Subcutaneous abdominal adipose tissue (tissue), 5 donors: ENCODE measurements around the gene MGAT4A.

Experiments
- H3K27ac ChIP-seq: one replicate; pipeline ENCODE4 v1.7.0; 2013; ENCODE audit warnings: low read depth, mild to moderate bottlenecking, inconsistent platforms, low read length, moderate library complexity
- H3K27me3 ChIP-seq, 5 donors: one replicate each; pipeline ENCODE4 v1.7.0; 2013; ENCODE audit warnings: low read length in 5 of 5, inconsistent platforms in 1 of 5; ENCODE audit not compliant: control insufficient read depth in 5 of 5, insufficient read depth in 4 of 5
- H3K36me3 ChIP-seq, 5 donors: one replicate each; pipeline ENCODE4 v1.7.0; 2013; ENCODE audit warnings: low read length in 5 of 5; ENCODE audit not compliant: control insufficient read depth in 5 of 5, insufficient read depth in 5 of 5
- H3K4me1 ChIP-seq, 5 donors: one replicate each; pipeline ENCODE4 v1.7.0; 2013; ENCODE audit warnings: low read length in 5 of 5, mild to moderate bottlenecking in 3 of 5, moderate library complexity in 1 of 5; ENCODE audit not compliant: control insufficient read depth in 5 of 5, insufficient read depth in 5 of 5
- H3K4me3 ChIP-seq, 5 donors: one replicate each; pipeline ENCODE4 v1.7.0; 2013; ENCODE audit warnings: low read length in 5 of 5, low read depth in 1 of 5
- H3K9ac ChIP-seq, 5 donors: one replicate each; pipeline ENCODE4 v1.7.0; 2013; ENCODE audit warnings: low read length in 5 of 5, mild to moderate bottlenecking in 4 of 5, moderate library complexity in 3 of 5
- H3K9me3 ChIP-seq, 5 donors: one replicate each; pipeline ENCODE4 v1.7.0; 2013; ENCODE audit warnings: low read length in 5 of 5; ENCODE audit not compliant: control insufficient read depth in 5 of 5
- donor health status: healthy.
- donor health status: healthy.
- donor health status: healthy.
- donor health status: healthy.
- donor health status: healthy.

Gene MGAT4A

DNA sequence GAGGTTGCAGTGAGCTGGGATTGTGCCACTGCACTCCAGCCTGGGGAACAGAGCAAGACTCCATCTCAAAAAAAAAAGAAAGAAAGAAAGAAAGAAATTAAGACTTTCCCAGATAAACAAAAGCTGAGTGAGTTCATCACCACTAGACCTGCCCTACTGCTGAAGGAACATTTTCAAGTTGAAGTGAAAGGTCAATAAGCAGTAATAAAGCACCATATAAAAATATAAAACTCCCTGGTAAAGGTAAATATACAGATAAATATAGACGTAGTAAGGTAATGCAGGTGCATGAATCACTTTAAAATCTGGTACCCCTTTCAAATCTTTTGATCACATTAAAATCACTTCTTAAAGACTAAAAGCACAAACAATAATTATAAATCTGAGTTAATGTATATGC, 79.9 kb downstream of the MGAT4A start:
- Histone ChIP-seq H3K9ac (no peak overlapping the region), H3K9me3 (no peaks in the 10 kb centered on the region), H3K4me3 (no peak overlapping the region), H3K27ac (no peak overlapping the region), H3K4me1 (peaks cover 0 to 2% (median 0%) of the 10 kb centered on the region in 5 donors), H3K36me3 (peaks cover 0 to 17% (median 3%) of the 10 kb centered on the region in 5 donors), H3K27me3 (no peaks in the 10 kb centered on the region)

DNA sequence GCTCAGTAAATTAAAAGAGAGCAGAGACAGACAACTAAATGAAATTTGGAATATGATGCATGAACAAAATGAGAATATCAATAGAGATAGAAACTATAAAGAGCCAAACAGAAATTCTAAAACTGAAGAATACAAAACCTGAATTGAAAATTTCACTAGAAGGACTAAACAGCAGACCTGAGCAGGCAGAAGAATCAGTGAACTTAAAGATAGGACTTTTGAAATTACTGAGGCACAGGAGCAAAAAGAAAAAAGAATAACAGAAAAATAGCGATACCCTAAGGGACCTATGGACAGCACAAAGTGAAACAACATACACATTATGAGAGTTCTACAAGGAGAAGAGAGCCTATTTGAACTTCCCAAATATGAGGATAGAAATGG, 80.9 kb downstream of the MGAT4A start:
- H3K36me3 ChIP-seq: peaks cover 0 to 17% (median 4%) of the 10 kb centered on the region in 5 donors
- no peaks in the 10 kb centered on the region for H3K9me3 ChIP-seq
- no peak overlapping the region for H3K4me3 ChIP-seq
- H3K4me1 ChIP-seq: peaks cover 0 to 2% (median 0%) of the 10 kb centered on the region in 5 donors
- H3K9ac ChIP-seq: no peak overlapping the region
- H3K27ac ChIP-seq: no peak overlapping the region
- H3K27me3 ChIP-seq: no peaks in the 10 kb centered on the region

DNA sequence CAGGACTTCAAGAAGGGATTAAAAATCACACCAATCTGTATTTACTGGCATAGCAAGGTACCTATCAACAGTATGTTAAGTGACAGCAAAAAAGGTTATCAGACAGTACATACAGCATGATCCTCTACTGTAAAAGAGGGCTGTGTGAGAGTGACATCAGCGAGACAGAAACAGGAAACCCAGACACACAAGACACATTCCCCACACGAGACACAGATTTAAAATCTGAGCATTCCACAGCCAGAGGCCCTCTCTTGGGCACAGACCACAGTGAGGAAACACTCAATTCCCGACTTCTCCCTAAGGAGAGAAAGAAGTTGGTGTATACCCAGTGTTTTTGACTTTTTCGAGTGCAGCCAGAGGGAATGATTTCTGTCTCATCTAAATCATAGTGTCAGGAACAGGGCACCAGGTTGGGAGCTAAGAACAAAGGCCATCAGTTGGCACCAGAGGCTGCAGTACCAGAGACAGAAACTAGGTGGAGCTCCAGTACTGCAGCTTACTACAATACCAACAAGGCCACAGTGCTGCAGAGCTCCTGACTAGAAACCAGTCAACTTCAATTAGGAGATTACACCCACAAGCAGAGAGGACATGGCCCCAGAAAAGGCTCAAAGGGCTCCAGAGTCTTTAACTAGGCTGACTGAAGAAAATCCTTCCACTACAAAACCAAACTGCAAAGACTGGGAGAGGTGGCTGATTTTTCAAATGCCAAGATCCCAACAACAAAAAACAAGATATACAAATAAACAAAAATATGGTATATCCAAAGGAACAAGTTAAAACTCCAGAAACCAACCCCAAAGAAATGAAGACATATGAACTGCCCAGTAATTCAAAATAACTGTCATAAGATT, 81.6 kb downstream of the MGAT4A start:
- Histone ChIP-seq H3K9me3 (no peaks in the 10 kb centered on the region), H3K27me3 (no peaks in the 10 kb centered on the region), H3K36me3 (peaks cover 0 to 17% (median 4%) of the 10 kb centered on the region in 5 donors), H3K4me3 (no peak overlapping the region), H3K27ac (no peak overlapping the region), H3K4me1 (peaks cover 0 to 2% (median 0%) of the 10 kb centered on the region in 5 donors), H3K9ac (no peak overlapping the region)

GRCh38 chr2:98648451-98648850, 82.5 kb downstream of the MGAT4A start:
- peaks cover 0 to 17% (median 7%) of the 10 kb centered on the region in 5 donors for H3K36me3 ChIP-seq
- H3K4me1 ChIP-seq: peaks cover 0 to 2% (median 0%) of the 10 kb centered on the region in 5 donors
- no peak overlapping the region for H3K4me3 ChIP-seq
- H3K27me3 ChIP-seq: no peaks in the 10 kb centered on the region
- H3K9ac ChIP-seq: no peak overlapping the region
- H3K9me3 ChIP-seq: no peaks in the 10 kb centered on the region
- no peak overlapping the region for H3K27ac ChIP-seq

DNA sequence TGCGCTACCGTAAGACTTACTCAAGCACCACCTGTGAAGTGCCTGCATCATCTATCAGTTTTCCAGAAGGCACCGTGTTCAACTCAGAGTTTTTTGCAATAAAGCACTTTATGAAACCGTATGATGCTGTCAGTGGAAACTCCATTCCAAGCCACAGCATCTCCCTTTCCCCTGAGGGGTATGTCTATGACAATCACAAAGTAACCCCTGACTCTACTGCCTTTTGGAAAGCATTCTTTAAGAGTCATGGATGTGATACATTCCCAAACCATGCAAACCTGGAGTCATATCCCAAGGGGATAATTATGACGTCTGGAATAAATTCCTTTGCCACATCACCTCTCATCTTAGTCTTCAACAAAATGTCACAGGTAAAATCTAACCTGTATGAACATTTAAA, 83.3 kb downstream of the MGAT4A start:
- no peak overlapping the region for H3K9ac ChIP-seq
- no peaks in the 10 kb centered on the region for H3K27me3 ChIP-seq
- no peak overlapping the region for H3K4me3 ChIP-seq
- H3K9me3 ChIP-seq: no peaks in the 10 kb centered on the region
- H3K27ac ChIP-seq: no peak overlapping the region
- H3K4me1 ChIP-seq: peaks cover 0 to 2% (median 0%) of the 10 kb centered on the region in 5 donors
- peaks cover 0 to 21% (median 7%) of the 10 kb centered on the region in 5 donors for H3K36me3 ChIP-seq

GRCh38 chr2:98643496-98644100, 87.3 kb downstream of the MGAT4A start:
- Histone ChIP-seq H3K4me1 (no peaks in the 10 kb centered on the region), H3K9me3 (no peaks in the 10 kb centered on the region), H3K9ac (no peak overlapping the region), H3K4me3 (no peak overlapping the region), H3K36me3 (peaks cover 4 to 41% (median 13%) of the 10 kb centered on the region in 5 donors), H3K27me3 (no peaks in the 10 kb centered on the region), H3K27ac (no peak overlapping the region)

DNA sequence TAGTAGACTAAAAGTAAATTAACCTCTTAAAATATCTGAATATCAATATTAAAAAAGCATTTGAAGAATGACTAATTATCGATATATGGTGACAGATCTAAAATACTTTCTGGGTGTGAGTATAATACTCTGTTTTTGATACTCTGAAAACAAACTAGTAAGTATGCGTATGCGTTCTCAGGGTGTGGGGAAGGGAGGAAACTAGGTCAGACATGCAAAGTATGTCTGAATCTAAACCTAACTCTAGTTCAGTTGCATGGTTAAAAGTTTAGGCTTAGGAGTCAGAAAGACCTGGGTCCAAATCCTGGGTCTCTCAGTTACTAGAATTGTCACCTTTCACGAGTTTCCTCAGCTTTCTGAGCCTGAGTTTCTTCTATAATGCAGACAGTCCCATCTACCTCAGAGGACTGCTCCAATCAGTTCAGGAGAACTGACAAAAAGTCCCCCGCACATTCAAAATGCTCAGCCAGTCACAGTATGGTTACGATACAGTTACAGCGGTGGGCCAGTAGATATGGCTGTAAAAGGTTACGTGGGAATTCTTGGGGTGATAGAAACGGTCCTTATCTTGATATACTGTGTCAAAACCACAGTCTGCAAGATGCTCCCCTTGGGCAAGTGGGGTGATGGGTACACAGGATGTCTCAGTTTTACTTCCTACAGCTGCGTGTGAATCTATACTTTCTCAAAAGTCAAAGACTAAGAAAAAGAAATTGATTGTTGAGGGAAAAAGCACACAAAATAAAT, 93.4 kb downstream of the MGAT4A start:
- no peaks in the 10 kb centered on the region for H3K9me3 ChIP-seq
- peaks cover 19 to 46% (median 36%) of the 10 kb centered on the region in 5 donors for H3K36me3 ChIP-seq
- no peak overlapping the region for H3K9ac ChIP-seq
- no peak overlapping the region for H3K27ac ChIP-seq
- H3K4me3 ChIP-seq: no peak overlapping the region
- H3K4me1 ChIP-seq: no peaks in the 10 kb centered on the region
- H3K27me3 ChIP-seq: no peaks in the 10 kb centered on the region

- Histone ChIP-seq H3K27me3 (no peaks in the 10 kb centered on the region), H3K36me3 (peaks cover 14 to 61% (median 47%) of the 10 kb centered on the region in 5 donors), H3K4me1 (no peaks in the 10 kb centered on the region), H3K27ac (no peak overlapping the region), H3K4me3 (no peak overlapping the region), H3K9ac (no peak overlapping the region), H3K9me3 (no peaks in the 10 kb centered on the region)
Observed at GRCh38 chr2:98634406-98635092, 96.4 kb downstream of the MGAT4A start.

DNA sequence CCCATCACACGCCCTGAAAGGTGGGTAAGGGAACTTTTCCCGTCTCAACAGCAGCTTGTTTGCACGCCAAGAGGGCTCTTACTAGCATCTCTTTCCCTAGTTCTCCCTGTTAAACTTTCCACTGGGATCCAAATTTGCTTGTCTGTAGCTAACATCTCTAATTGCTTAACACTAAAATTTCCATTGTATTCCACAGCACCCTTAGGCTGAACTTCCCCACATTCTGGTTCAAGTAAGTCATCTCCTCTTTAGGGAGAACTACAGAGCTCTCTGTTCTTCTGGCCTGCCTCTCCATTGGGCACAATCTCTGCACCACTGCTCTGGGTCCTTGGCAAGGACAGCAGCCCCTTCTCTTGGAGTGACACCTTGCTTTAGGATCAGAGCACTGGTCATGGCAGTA, 98.6 kb downstream of the MGAT4A start:
- Histone ChIP-seq H3K27me3 (no peaks in the 10 kb centered on the region), H3K4me1 (no peaks in the 10 kb centered on the region), H3K36me3 (peaks cover 13 to 51% (median 46%) of the 10 kb centered on the region in 5 donors), H3K9me3 (no peaks in the 10 kb centered on the region), H3K27ac (no peak overlapping the region), H3K4me3 (no peak overlapping the region), H3K9ac (no peak overlapping the region)
